Measurements from ENCODE around the gene ITPA. TPM values are rescaled to one million over a fixed set of nuclear protein-coding genes. Genes with fewer than 3 reads are reported as not detected.

Gene ITPA
- total and polyA plus RNA-seq, 2 of the 8 experiments (the other 6 are each of a cell fraction or from before 2014, with no cell fraction given) = 88.2 to 94.0 TPM

DNA sequence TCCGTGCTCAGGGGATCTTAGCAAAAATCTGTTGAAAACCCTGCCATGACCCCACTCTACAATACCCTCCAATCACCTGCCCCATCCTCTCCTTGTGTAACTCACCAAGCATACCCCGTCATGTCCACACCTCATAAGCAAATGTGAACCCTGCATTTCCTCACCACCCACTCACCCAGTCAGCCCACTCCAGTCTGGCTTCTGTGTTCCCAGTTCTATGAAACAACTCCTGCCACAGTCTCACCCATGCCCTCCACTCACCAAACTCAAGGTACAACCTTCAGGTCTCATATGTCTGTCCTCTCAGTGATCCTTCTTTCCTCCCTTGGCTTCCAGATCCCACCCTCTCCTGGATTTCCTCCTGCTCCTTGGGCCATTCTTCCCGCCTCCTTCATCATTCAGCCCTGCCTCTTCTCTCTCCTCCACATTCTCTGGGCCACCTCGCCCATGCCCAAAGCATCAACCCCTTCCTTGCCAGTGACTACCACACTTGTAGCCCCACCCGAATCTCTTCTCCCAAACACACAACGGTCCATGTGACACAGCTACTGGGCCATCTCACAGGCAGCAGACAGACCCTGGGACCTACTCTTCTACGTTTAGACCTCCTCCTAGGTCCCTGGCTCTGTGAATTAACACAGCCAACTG is 13.6 kb upstream of the ITPA start (continued):
- TF ChIP-seq HDAC2 (IDR thresholded peaks at IDR 0.05; ENCODE audit: borderline replicate concordance in 1 of 2, low read depth in 2 of 2, low read length in 2 of 2) = no peak
